Embryonic facial prominence (tissue), 1 donor: ENCODE results near the gene PTOV1.

Experiments
- DNase-seq: peaks from one replicate; pipeline ENCODE4 v3.0.0-alpha.2; 2016; ENCODE audit errors: extremely low spot score

Gene PTOV1

GRCh38 chr19:49844138-49845095, 6.5 kb upstream of the PTOV1 start:
- no peak for DNase-seq

GRCh38 chr19:49845414-49845813, 5.5 kb upstream of the PTOV1 start:
- no peak for DNase-seq

DNA sequence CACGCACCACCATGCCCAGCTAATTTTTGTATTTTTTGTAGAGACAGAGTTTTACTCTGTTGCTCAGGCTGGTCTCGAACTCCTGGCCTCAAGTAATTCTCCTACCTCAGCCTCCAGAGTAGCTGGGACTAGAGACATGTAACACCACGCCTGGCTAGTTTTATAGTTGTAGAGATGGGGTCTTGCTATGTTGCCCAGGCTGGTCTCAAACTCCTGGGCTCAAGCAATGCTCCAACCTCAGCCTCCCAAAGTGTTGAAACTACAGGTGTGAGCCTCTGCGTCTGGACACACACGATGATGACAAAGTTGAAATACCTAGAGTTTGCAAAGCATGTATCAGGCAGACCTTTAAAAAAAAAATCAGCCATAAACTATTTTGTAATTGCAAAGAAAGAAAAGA, 4.6 kb upstream of the PTOV1 start:
- no peak for DNase-seq

DNA sequence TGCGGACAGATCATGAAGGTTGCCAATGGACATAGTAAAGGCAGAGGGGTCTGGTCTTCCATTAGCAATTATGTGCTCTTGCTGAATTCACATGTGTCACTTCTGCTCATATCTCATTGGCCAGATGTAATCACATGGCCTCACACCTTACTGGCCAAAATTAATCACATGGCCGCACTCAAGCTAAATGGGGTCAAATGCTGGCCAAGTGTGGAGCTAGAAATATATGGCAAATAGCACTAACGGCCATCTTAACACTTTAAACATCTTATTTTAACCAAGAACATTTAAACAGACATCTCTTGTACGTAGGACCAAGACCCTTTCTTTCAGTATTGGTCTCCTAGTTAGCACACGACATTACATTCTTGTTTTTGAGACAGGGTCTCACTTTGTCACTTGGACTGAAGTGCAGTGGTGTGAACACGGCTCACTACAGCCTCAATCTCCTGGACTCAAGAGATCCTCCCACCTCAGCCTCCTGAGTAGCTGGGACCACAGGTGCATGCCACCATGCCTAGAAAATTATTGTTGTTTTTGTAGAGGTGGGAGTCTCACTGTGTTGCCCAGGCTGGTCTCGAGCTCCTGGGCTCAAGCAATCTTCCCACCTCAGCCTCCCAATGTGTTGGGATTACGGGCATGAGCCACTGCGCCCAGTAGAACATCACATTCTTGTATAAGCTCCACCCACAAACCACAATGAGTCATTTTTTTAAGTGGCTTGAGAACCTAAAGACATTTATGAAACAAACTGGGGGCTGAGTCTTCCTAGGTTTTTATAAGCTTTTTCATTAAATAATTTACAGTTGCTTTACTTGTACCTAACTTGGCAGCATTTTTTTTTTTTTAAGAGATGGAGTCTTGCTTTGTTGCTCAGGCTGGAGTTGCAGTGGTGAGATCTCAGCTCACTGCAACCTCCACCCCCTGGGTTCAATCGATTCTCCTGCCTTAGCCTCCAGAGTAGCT, 2.9 kb upstream of the PTOV1 start:
- DNase-seq: no peak

DNA sequence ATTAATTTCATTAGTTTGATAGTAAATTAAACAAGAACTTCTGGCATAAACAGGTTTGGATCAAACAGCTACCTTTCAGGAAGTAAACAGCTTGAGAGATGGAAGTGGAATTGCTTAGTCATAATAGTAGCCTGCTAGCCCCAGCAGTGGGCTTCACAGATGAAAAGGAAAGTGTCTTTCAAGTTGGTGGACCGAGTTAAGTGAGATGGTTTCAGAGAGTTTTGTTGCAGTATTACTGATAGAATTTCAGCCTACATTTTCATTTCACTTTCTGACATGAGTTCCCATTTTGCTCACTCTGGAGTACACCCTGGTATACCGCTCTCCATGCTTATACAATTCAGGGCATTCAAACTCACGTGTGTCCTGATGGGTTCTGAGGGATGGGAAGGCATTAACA, 2.0 kb upstream of the PTOV1 start:
- DNase-seq: no peak

DNA sequence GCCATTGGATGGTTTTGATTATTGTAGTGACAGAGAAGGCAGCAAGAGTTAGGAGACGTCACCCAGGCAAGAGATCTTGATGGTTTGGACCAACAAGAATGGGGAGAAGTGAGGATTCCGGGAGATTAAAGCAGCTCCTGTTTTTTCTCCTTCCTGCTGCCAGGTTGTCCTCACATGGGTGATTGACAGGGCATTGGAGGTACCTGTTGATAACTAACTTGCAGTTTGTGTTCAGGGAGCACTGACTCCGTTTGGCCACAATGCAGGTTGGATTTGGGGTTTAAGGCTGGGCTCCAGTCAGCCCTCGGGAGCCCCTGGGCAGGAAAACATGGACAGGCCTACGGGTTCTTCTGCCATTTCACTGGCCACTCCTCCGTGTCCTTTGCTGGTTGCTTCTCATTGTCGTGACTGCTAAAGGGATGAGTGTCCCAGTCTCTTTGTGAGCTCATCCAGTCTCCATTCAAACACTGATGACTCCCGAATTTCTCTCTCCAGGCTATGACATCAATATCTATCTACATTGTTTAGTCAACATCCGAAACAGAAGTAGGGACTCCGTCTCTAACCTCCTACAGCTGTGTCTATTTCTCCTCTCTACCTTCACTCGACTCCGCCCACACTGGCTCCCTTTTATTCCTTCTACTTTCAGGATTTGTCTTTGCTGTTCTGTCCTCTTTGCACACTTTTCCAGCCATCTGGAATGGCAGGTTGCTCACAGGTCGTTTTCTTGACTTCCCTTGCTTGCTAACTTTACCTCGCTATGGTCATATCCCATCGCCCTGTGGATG, 1.3 kb upstream of the PTOV1 start:
- no peak for DNase-seq

DNA sequence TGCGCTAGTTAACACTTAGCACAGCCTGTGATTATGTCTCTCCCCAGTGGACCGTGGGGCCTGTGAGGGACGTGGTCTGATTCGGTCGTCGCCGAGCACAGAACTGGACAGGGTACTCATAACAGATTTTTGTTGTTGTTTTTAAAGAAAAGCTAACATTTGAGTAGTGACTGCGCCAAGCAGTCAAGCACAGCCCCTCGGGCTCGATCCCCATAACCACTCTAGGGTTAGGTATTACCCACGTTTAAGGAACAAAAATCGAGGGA, 805 bp upstream of the PTOV1 start:
- DNase-seq: no peak

DNA sequence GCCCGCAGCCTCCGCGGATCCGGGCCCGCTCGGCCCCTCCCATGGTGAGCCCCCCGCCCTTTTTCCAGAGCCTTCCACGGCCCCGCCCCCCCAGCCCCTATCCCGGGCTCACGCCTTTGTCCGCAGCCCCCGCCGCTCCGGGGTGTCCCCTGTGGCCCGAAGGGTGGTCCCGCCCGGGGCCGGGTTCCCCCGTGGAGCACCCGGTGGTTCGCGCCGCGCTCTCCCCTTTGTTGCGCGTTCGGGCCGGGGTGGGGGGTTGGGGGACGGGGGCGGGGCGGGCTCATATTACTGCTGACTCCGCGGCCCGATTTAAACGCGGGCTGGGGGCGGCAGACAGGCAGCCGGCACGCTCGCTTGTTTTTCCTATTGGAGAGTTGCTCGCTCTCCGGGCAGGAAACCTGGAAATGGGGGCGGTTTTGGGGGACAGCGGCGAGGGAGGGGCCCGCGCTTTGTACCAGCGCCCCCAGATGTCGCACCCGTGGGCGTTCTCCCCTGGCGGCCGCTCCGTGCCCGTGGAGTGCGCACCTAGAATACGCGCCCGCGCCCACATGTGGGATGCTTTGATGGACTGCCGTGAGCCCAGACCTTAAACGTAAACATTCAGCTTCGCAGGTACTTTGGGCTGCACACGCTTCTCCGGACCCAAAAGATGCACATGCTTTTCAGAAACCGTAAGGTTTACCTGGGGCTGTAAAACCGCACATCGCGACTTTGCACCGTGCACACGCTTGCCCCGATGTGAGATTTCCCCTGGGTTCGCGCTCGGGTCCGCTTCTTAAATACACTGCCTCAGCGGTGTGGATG, 699 bp downstream of the PTOV1 start:
- DNase-seq: peak; percentile 48

- no peak for DNase-seq
Observed at GRCh38 chr19:49852631-49853126, 1.7 kb downstream of the PTOV1 start.

GRCh38 chr19:49853852-49854377, 3.0 kb downstream of the PTOV1 start:
- no peak for DNase-seq

DNA sequence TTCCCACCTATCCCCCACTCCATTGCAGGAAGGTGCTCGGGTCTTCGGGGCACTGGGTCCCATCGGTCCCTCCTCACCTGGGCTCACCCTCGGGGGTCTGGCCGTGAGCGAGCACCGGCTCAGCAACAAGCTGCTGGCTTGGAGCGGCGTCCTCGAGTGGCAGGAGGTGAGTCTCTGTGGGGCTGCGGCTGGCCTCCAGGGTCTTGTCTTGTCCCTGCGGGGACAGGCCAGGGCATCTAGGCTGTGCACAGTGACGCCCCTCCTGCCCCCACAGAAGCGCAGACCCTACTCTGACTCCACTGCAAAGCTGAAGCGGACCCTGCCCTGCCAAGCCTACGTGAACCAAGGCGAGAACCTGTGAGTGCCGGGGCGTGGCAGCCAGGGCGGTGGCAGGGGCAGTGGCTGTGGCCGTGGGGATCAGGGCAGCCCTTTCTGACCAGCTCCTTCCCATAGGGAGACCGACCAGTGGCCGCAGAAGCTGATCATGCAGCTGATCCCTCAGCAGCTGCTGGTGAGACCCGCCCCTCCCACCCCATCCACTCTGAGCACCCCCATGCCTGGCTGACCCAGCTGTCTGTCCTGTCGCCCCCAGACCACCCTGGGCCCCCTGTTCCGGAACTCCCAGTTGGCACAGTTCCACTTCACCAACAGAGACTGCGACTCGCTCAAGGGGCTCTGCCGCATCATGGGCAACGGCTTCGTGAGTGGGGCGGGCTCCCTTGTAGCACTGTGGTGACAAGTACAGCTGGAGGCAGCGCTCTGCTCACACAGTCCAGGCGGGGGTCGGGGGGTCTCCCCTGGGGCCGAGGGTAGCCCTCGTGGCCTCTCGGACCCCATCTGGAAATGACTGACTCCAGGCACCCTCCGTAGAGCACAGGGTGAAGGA, 3.7 kb downstream of the PTOV1 start:
- no peak for DNase-seq

GRCh38 chr19:49855277-49855675, 4.3 kb downstream of the PTOV1 start:
- DNase-seq: no peak

- no peak for DNase-seq
Observed at GRCh38 chr19:49855676-49856573, 5.0 kb downstream of the PTOV1 start.

DNA sequence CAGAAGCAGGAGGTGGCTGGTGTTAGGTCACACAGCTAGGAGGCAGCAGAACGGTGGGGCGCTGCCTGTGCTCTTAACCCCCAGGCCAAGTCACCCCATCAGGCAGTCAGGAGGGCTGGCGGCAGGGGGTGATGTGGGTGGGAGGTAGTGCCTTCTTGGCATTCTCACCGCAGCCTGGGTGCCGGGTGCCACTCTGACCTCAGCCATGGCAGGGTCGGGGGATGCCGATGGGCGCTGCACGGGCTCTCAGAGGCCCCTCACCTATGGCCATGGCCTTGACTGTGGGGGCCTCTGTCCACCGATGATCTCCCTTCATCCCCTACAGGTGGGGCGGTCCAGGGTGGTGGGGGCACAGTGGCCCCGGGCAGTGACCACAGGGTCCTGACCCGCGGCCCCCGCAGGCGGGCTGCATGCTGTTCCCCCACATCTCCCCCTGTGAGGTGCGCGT, 5.6 kb downstream of the PTOV1 start:
- DNase-seq: no peak

- no peak for DNase-seq
Observed at GRCh38 chr19:49857061-49857837, 6.3 kb downstream of the PTOV1 start.

DNA sequence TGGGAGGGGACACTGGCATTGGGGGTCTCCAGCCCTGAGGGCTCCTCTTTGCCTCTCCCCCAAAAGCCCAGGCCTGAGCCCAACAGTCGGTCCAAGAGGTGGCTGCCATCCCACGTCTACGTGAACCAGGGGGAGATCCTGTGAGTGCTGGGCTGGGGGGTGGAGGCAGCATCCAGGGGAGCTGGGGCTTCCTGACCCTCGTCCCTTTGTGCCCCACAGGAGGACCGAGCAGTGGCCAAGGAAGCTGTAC, 6.8 kb downstream of the PTOV1 start:
- DNase-seq: no peak

GRCh38 chr19:49858088-49858985, 7.4 kb downstream of the PTOV1 start:
- DNase-seq: no peak
